A172 (cell line): ENCODE results near the gene AOC3. TPM values are rescaled to one million over a fixed set of nuclear protein-coding genes. Genes with fewer than 3 reads are reported as not detected.
"Not testable (repeated sequence)": the region's sequence is repeated elsewhere in the genome, so short reads cannot be mapped to it uniquely, and the experiment has no call there.

Experiments
- DNase-seq: peaks from one replicate; pipeline ENCODE4 v3.0.0-alpha.2; 2015; ENCODE audit warnings: low spot score
- total RNA-seq: library from RNA; depleted of rRNA; stranded (reverse); fragments of >200 nt; shearing (Covaris generic); gene quantifications from 2 replicates; pipeline ENCODE4 v1.2.3, GENCODE V29; 2014; rRNA removed

The AOC3 gene
- total RNA-seq, 1 experiment from 2014 or later, result 0.09 TPM

DNA sequence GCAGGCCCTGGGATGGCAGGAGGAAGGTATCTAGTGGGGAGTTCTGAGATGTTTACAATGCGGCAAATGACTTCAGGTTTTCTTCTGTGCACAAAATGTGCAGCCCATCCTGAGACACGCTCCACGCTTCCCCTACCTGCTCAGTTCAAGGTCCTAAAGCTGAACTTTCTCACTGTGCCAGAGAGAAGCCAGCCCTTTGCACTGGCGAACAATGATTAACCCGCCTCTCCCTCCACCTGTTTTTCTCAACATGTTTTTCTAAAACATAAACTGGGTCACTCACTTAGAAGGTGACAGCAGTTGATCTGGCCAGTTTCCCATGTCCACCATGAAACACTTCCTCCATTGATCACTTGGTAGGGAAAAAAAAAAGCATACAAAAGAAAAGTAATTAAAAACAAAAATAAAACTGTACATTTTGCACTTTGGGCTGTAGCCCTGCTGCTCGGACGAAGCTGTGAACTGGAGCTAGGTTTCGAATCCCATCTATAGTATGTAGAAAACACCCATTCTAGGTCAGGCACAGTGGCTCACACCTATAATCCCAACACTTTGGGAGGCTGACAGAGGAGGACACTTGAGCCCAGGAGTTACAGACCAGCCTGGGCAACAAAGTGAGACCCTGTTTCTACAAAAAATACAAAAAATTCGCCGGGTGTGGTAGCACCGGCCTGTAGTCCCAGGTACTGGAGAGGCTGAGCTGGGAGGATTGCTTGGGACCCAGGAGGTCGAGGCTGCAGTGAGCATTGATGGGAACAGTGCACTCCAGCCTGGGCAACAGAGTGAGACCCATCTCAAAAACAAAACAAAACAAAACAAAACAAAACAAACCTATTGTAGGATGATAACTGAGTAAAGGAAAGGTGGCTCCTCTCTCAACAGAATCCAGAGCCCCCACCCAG is 43.5 kb downstream of the AOC3 start:
- DNase-seq, result no peak

DNA sequence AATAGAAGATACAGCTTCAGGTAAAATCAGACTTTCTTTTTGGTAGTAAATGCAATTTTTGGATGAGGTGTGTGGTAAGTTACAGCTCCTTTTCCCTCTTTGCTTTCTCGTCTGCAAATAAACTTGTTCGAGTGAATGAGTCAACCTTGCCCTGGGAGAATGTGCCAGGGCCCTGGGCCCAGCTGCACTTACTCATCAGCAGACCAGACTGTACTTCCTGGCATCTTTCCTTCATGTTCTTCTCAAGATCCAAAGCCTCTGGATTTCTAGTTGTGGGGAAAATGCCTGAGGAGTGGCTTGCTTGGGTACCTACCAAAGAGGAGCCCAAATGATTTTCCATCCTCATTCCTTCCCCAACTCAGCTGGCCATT is 44.2 kb downstream of the AOC3 start:
- peak; percentile 84 for DNase-seq

DNA sequence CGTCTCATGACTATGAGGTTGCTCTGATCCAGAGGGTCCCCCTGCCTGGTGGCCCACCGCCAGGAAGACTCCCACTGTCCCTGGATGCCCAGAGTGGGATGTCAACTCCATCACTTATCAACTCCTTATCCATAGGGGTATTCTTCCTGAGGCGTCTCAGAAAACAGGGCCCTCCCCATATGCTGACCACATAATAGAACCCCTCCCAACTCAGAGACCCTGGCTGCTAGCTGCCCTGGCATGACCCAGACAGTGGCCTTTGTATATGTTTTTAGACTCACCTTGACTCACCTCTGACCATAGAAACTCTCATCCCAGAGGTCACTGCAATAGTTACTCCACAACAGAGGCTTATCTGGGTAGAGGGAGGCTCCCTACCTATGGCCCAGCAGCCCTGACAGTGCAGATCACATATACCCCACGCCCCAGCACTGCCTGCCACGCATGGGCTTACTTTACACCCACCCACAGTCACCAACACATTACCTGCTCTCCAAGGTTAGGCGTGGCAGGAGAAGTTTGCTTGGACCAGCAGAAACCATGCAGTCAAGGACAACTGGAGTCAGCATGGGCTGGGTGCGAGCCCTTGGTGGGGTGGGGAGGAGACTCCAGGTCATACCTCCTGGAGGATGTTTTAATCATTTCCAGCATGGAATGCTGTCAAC is 47.3 kb downstream of the AOC3 start:
- no peak for DNase-seq

DNA sequence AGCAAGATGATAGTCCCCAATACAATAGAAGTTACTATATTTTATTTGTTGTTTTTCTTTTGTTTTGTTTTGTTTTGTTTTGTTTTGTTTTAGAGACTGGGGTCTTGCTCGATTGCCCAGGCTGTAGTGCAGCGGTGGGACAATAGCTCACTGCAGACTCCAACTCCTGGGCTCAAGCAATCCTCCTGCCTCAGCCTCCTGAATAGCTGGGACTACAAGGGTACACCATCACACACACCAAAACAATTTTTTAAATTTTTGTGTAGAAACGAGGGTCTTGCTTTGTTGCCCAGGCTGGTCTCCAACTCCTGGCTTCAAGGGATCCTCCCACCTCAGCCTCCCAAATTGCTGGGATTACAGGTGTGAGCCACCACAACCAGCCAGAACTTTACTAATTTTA is 49.0 kb downstream of the AOC3 start:
- DNase-seq, result not testable (repeated sequence)

DNA sequence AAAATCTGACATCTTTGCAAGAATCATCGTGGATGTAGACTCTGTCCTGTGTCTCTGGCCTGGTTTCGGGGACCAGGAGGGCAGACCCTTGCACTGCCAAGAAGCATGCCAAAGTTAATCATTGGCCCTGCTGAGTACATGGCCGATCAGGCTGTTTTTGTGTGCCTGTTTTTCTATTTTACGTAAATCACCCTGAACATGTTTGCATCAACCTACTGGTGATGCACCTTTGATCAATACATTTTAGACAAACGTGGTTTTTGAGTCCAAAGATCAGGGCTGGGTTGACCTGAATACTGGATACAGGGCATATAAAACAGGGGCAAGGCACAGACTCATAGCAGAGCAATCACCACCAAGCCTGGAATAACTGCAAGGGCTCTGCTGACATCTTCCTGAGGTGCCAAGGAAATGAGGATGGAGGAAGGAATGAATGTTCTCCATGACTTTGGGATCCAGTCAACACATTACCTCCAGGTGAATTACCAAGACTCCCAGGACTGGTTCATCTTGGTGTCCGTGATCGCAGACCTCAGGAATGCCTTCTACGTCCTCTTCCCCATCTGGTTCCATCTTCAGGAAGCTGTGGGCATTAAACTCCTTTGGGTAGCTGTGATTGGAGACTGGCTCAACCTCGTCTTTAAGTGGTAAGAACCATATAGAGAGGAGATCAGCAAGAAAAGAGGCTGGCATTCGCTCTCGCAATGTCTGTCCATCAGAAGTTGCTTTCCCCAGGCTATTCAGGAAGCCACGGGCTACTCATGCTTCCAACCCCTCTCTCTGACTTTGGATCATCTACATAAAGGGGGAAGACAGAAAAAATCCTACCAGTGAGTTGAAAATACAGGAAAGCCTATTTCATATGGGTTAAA is 49.7 kb downstream of the AOC3 start, which contains the start of gene G6PC1:
TSS of gene G6PC1 (plus strand) at position 340 of the 872 bp plus-strand sequence. CDS start at position 418, 78 bp downstream.
- no peak for DNase-seq

DNA sequence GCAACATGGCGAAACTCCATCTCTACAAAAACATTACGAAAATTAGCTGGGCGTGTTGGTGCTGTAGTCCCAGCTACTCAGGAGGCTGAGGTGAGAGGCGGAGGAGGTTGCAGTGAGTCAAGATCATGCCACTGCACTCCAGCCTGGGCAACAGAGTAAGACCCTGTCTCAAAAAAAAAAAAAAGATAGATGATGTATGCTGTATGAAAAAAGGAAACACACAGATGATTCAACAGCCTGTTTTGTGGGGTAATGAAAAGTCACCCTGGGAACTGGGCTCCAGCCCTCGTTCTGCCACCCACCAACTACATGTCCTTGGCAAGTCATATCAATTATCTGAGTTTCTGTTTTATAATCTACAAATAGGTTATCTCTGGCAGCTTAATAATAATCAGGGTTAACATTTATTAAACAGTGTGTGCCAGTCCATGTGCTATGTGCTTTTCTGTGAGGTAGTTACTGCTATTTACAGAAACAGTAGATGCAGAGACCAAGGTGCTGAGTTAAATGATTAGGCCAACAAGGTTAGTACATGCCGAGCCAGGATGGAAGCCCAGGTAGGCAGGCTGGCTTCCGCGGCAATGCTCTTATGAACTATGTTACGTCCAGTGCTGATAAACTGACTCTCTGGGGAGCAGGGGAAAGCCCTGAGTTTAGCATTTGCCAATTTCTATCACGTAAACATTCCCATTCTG is 50.7 kb downstream of the AOC3 start:
- no peak for DNase-seq

DNA sequence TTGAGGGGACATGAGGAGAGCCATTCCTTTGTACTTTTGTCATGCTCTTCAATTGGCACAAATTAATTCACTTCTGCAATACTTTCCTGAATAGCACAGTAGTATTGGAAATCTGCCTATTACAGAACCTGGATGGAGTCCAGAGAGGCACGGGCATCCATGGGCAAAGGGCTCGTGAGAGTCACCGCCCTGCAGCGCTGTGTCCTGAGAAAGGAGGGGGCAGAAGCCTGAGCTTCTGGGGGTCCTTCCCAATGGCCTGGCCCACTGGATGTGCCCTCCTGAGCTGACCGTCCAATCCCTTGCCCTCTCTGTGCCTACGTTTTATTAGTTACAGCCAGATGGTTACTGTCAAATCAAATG is 53.1 kb downstream of the AOC3 start:
- no peak for DNase-seq

DNA sequence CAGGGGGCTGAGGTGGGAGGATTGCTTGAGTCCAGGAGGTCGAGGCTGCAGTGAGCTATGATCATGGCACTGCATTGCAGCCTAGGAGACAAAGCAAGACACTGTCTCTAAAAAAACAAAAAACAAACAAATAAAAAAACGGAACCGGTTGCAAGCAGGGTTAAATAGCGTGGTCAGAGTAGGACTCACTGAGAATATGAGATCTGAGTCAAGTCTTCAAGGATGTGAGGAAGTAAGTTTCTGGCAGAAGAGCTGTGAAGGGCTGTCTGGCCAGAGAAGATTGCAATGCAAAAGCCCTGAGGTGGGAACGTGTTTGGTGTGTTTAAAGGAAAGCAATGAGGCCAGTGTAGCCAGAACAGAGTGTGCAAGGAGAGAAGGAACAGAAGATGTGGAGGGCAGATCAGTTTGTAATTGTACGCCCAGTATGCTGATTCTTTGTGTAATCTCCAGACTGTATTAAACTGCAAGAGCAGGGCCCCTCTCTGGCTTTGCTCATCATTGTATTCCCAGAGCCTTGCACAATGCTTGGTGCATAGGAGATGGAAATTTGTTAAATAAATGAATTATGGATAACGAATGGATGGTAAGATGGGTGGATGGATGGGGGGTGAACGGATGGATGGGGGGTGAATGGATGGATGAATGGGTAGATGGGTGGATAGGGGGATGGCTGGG is 55.9 kb downstream of the AOC3 start:
- no peak for DNase-seq

Other genes starting within 250 kb of the AOC3 start
- 62.3 and 63.0 TPM in 2 replicates for gene RETREG3, start 241.8 kb upstream of the AOC3 start, total RNA-seq
- 157 and 159 TPM in 2 replicates for gene TUBG1, start 241.5 kb upstream of the AOC3 start, total RNA-seq
- gene TUBG2, start 191.9 kb upstream of the AOC3 start, total RNA-seq, result 21.8 and 34.1 TPM in 2 replicates
- gene PLEKHH3, start 174.2 kb upstream of the AOC3 start, total RNA-seq, result 32.8 and 37.0 TPM in 2 replicates
- 2.7 and 3.6 TPM in 2 replicates for gene CCR10, start 169.4 kb upstream of the AOC3 start, total RNA-seq
- 19.2 and 20.8 TPM in 2 replicates for gene CNTNAP1, start 168.7 kb upstream of the AOC3 start, total RNA-seq
- 7.2 and 10.3 TPM in 2 replicates for gene EZH1, start 106.2 kb upstream of the AOC3 start, total RNA-seq
- not detected in 2 replicates for gene RAMP2, start 90.0 kb upstream of the AOC3 start, total RNA-seq
- gene VPS25, start 77.8 kb upstream of the AOC3 start, total RNA-seq, result 174 and 181 TPM in 2 replicates
- gene WNK4, start 70.6 kb upstream of the AOC3 start, total RNA-seq, result 0.34 and 0.50 TPM in 2 replicates
- gene COA3, start 52.5 kb upstream of the AOC3 start, total RNA-seq, result 112 and 122 TPM in 2 replicates
- gene CNTD1, start 52.3 kb upstream of the AOC3 start, total RNA-seq, result 0.03 and 0.29 TPM in 2 replicates
- gene BECN1, start 26.9 kb upstream of the AOC3 start, total RNA-seq, result 113 and 134 TPM in 2 replicates
- 185 and 217 TPM in 2 replicates for gene PSME3, start 17.8 kb upstream of the AOC3 start, total RNA-seq
- gene AOC2, start 6.6 kb upstream of the AOC3 start, total RNA-seq, result 0.10 TPM in 1 of 2 replicates, not detected in the other
- gene G6PC1, start 49.6 kb downstream of the AOC3 start, total RNA-seq, result not detected in 2 replicates
- 37.4 and 42.1 TPM in 2 replicates for gene AARSD1, start 113.3 kb downstream of the AOC3 start, total RNA-seq
- 0.41 and 0.43 TPM in 2 replicates for gene PTGES3L, start 128.9 kb downstream of the AOC3 start, total RNA-seq
- gene RUNDC1, start 129.4 kb downstream of the AOC3 start, total RNA-seq, result 7.4 and 8.5 TPM in 2 replicates
- 1,148 and 1,169 TPM in 2 replicates for gene RPL27, start 147.2 kb downstream of the AOC3 start, total RNA-seq
- gene IFI35, start 155.6 kb downstream of the AOC3 start, total RNA-seq, result 79.5 and 84.2 TPM in 2 replicates
- gene VAT1, start 171.2 kb downstream of the AOC3 start, total RNA-seq, result 362 and 414 TPM in 2 replicates
- 0.05 TPM in 1 of 2 replicates, not detected in the other for gene RND2, start 174.0 kb downstream of the AOC3 start, total RNA-seq